Astrocyte (in vitro differentiated cells and primary cell): Measurements from ENCODE around the gene IGFN1.

ENCODE experiments used
- EZH2 ChIP-seq: IDR thresholded peaks from 2 replicates; pipeline ENCODE4 v1.6.1; 2012; ENCODE audit warnings: mild to moderate bottlenecking, low read length, inconsistent platforms; ENCODE audit not compliant: insufficient read depth
- TF ChIP-seq, protein P1 (sequence below): IDR thresholded peaks from 2 replicates; pipeline ENCODE4 v1.5.1; 2011; ENCODE audit warnings: low read depth, mild to moderate bottlenecking, inconsistent platforms, low read length, moderate library complexity; ENCODE audit not compliant: insufficient read depth

GRCh38 chr1:201185527-201186128, 5.0 kb upstream of the IGFN1 start:
- TF ChIP-seq, protein P1, sequence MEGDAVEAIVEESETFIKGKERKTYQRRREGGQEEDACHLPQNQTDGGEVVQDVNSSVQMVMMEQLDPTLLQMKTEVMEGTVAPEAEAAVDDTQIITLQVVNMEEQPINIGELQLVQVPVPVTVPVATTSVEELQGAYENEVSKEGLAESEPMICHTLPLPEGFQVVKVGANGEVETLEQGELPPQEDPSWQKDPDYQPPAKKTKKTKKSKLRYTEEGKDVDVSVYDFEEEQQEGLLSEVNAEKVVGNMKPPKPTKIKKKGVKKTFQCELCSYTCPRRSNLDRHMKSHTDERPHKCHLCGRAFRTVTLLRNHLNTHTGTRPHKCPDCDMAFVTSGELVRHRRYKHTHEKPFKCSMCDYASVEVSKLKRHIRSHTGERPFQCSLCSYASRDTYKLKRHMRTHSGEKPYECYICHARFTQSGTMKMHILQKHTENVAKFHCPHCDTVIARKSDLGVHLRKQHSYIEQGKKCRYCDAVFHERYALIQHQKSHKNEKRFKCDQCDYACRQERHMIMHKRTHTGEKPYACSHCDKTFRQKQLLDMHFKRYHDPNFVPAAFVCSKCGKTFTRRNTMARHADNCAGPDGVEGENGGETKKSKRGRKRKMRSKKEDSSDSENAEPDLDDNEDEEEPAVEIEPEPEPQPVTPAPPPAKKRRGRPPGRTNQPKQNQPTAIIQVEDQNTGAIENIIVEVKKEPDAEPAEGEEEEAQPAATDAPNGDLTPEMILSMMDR: no peak
- no peak for TF ChIP-seq EZH2
